Measurements from ENCODE around the gene AEBP2. TPM values are rescaled to one million over a fixed set of nuclear protein-coding genes. Genes with fewer than 3 reads are reported as not detected.

The AEBP2 gene
- total and polyA plus RNA-seq, 2 of the 8 experiments (the other 6 are each of a cell fraction or from before 2014, with no cell fraction given) = 13.6 to 61.4 TPM

- Histone ChIP-seq H3K4me3 (ENCODE audit: extremely low read depth in 1 of 4, insufficient read depth in 2 of 4, low read depth in 3 of 4, low read length in 4 of 4) (no peak overlapping the region), H3K79me2 (ENCODE audit: control insufficient read depth in 1 of 2, insufficient read depth in 2 of 2, low read length in 2 of 2) (no peaks in the 10 kb centered on the region), H3K9ac (replicated peaks in 1 of 4; ENCODE audit: extremely low read depth in 1 of 4, low read depth in 3 of 4, low read length in 3 of 4) (no peak overlapping the region), H3K23ac (ENCODE audit: insufficient read length) (no peak overlapping the region), H3K36me3 (ENCODE audit: control insufficient read depth in 2 of 4, insufficient read depth in 4 of 4, low read length in 3 of 4) (no peaks in the 10 kb centered on the region), H3K4me1 (replicated peaks in 1 of 4; ENCODE audit: control insufficient read depth in 3 of 4, insufficient read depth in 4 of 4, low read length in 3 of 4) (no peaks in the 10 kb centered on the region), H2BK120ac (replicated peaks; ENCODE audit: low read depth, low read length) (peak overlapping the region; percentile 83), H3K18ac (ENCODE audit: extremely low read depth, low read length) (no peak overlapping the region), H2BK15ac (ENCODE audit: low read length) (no peak overlapping the region), H2BK12ac (ENCODE audit: low read depth, low read length) (no peak overlapping the region), H3K56ac (replicated peaks; ENCODE audit: insufficient read length, low read depth, low read length) (no peak overlapping the region), H3K4ac (replicated peaks; ENCODE audit: insufficient read length, low read depth, low read length) (no peak overlapping the region), H2AFZ (ENCODE audit: low read length) (no peak overlapping the region), H4K91ac (replicated peaks; ENCODE audit: insufficient read length, low read length) (no peak overlapping the region), H3K27ac (ENCODE audit: low read depth, low read length) (no peak overlapping the region), H2AK5ac (ENCODE audit: low read depth, low read length) (no peak overlapping the region), H4K8ac (ENCODE audit: extremely low read depth, insufficient read depth, low read length) (no peak overlapping the region), H3K27me3 (replicated peaks in 1 of 4; ENCODE audit: control insufficient read depth in 3 of 4, extremely low read depth in 1 of 4, insufficient read depth in 3 of 4, low read length in 3 of 4) (no peaks in the 10 kb centered on the region), H3K9me3 (ENCODE audit: insufficient read depth in 2 of 2, low read depth in 1 of 2, low read length in 1 of 2) (peaks cover 0 to 4% of the 10 kb centered on the region in 2 experiments; a peak in 2 of 4 replicates), H2BK20ac (ENCODE audit: low read length) (no peak overlapping the region), H3K79me1 (ENCODE audit: low read depth, low read length) (no peaks in the 10 kb centered on the region), H3K23me2 (ENCODE audit: low read depth, low read length) (no peaks in the 10 kb centered on the region), H3K14ac (ENCODE audit: insufficient read length) (no peak overlapping the region), H4K20me1 (replicated peaks in 1 of 2; ENCODE audit: control insufficient read depth in 1 of 2, insufficient read depth in 2 of 2, low read length in 2 of 2) (no peaks in the 10 kb centered on the region), H4K5ac (ENCODE audit: insufficient read length, low read depth, low read length) (no peak overlapping the region), H3K4me2 (ENCODE audit: insufficient read depth in 1 of 2, low read depth in 2 of 2, low read length in 2 of 2) (no peak overlapping the region), H2BK5ac (ENCODE audit: low read depth, low read length) (no peak overlapping the region)
- no peak for FAIRE-seq
- CTCF ChIA-PET (ENCODE audit: partially characterized antibody) = interaction anchor here (0.6 to 0.8 kb wide), 2 partner anchors 11 to 12 kb away, joined by 3 read pairs; no protein-coding TSS in a partner anchor
- DNase-seq (ENCODE audit: low read depth in 1 of 2, low spot score in 2 of 2) = no peak
- 93% methylated on average over 12 of the region's 12 CpGs; no CpG with 5 or more reads in 1 of the 2 experiments for WGBS, 2 experiments (ENCODE audit: extremely low coverage in 1 of 2, insufficient coverage in 1 of 2, insufficient read length in 1 of 2, insufficient replicate concordance in 2 of 2, low coverage in 1 of 2, low lambda C conversion rate in 2 of 2, missing lambda C conversion rate in 1 of 2)
- POLR2A ChIA-PET (ENCODE audit: partially characterized antibody) = interaction anchor here (0.6 kb wide), 1 partner anchor 53 kb away, joined by 3 read pairs; no protein-coding TSS in a partner anchor
- TF ChIP-seq EZH2 (IDR thresholded peaks at IDR 0.05; ENCODE audit: low read depth, low read length, severe bottlenecking) = no peak
- TF ChIP-seq JUND (IDR thresholded peaks at IDR 0.05; ENCODE audit: low read length) = no peak
Observed at GRCh38 chr12:19423166-19423930, 15.9 kb upstream of the AEBP2 start.

All from H1 (cell line).